IMR-90 (cell line): Measurements from ENCODE around the gene SPON1. TPM values are rescaled to one million over a fixed set of nuclear protein-coding genes. Genes with fewer than 3 reads are reported as not detected.

ENCODE experiments used
- ATAC-seq: fragments of 200-7000 bp; cut with Tn5 transposase; 2 replicates; pipeline ENCODE4 v1.9.1; 2020; ENCODE audit warnings: low read depth, mild to moderate bottlenecking, moderate library complexity
- BruUV-seq: library from RNA; stranded (reverse); fragments of 400-500 nt; replicated peaks from 2 replicates; lab custom pipeline; 2021; lab: Mats Ljungman, UMichigan
- CTCF ChIA-PET: fragments of 300-600 bp; formaldehyde crosslinking; extraction: SDS; loops from one replicate; lab custom pipeline; 2021; ENCODE audit warnings: antibody characterized with exemption; lab: Yijun Ruan, JAX
- POLR2A ChIA-PET: fragments of 300-600 bp; sonication (Branson Sonifier 250); formaldehyde crosslinking; loops from one replicate; lab custom pipeline; 2022; ENCODE audit warnings: antibody characterized with exemption; ENCODE audit not compliant: unreplicated experiment; lab: Charles Lee
- DNase-seq: peaks from one replicate; pipeline ENCODE4 v3.0.0; 2013
- H2AFZ ChIP-seq: replicated peaks from 2 replicates; pipeline ENCODE3; 2013; ENCODE audit warnings: low read length, mild to moderate bottlenecking; ENCODE audit not compliant: poor library complexity
- H2AK5ac ChIP-seq: 2 replicates; pipeline ENCODE4 v1.6.1; 2013; ENCODE audit warnings: low read depth, low read length, inconsistent platforms
- H2AK9ac ChIP-seq: replicated peaks from 2 replicates; pipeline ENCODE3; 2013; ENCODE audit warnings: mild to moderate bottlenecking, low read depth, low read length, moderate library complexity; ENCODE audit not compliant: poor library complexity
- H2BK120ac ChIP-seq: 2 replicates; pipeline ENCODE4 v1.6.1; 2013; ENCODE audit warnings: low read depth, low read length, inconsistent platforms
- H2BK15ac ChIP-seq: 3 replicates; pipeline ENCODE4 v1.6.1; 2013; ENCODE audit warnings: low read depth, low read length, inconsistent platforms
- H2BK20ac ChIP-seq: 2 replicates; pipeline ENCODE4 v1.6.1; 2013; ENCODE audit warnings: low read depth, mild to moderate bottlenecking, inconsistent platforms, low read length, moderate library complexity
- H2BK5ac ChIP-seq: 2 replicates; pipeline ENCODE4 v1.6.1; 2013; ENCODE audit warnings: mild to moderate bottlenecking, low read depth, low read length, inconsistent platforms; ENCODE audit not compliant: poor library complexity, severe bottlenecking
- H3K14ac ChIP-seq: replicated peaks from 2 replicates; pipeline ENCODE4 v1.6.1; 2013; ENCODE audit warnings: low read depth, low read length, inconsistent platforms
- H3K18ac ChIP-seq: 2 replicates; pipeline ENCODE4 v1.6.1; 2013; ENCODE audit warnings: low read depth, low read length, control low read depth
- H3K23ac ChIP-seq: 2 replicates; pipeline ENCODE4 v1.6.1; 2013; ENCODE audit warnings: low read depth, low read length, inconsistent platforms
- H3K27ac ChIP-seq: 2 replicates; pipeline ENCODE4 v1.5.1; 2013; ENCODE audit warnings: mild to moderate bottlenecking, control low read depth, low read length; ENCODE audit not compliant: insufficient read depth
- H3K27me3 ChIP-seq: 2 replicates; pipeline ENCODE4 v1.6.1; 2013; ENCODE audit warnings: low read length; ENCODE audit not compliant: control insufficient read depth, insufficient read depth
- H3K36me3 ChIP-seq: 2 replicates; pipeline ENCODE4 v1.6.1; 2013; ENCODE audit warnings: low read length, mixed read lengths; ENCODE audit not compliant: control insufficient read depth, insufficient read depth
- H3K4ac ChIP-seq: 2 replicates; pipeline ENCODE4 v1.6.1; 2013; ENCODE audit warnings: low read depth, low read length, inconsistent platforms
- H3K4me1 ChIP-seq: 2 replicates; pipeline ENCODE4 v1.6.1; 2013; ENCODE audit warnings: low read length, mixed read lengths; ENCODE audit not compliant: control insufficient read depth, insufficient read depth
- H3K4me2 ChIP-seq: 2 replicates; pipeline ENCODE4 v1.6.1; 2013; ENCODE audit warnings: low read depth, mild to moderate bottlenecking, control low read depth, low read length, moderate library complexity
- H3K4me3 ChIP-seq: 2 replicates; pipeline ENCODE4 v1.5.1; 2013; ENCODE audit warnings: low read depth, mild to moderate bottlenecking, control low read depth, low read length, moderate library complexity; ENCODE audit not compliant: insufficient read depth
- H3K56ac ChIP-seq: 2 replicates; pipeline ENCODE4 v1.6.1; 2013; ENCODE audit warnings: low read length, inconsistent platforms; ENCODE audit not compliant: insufficient read depth; ENCODE audit errors: extremely low read depth
- H3K79me1 ChIP-seq, 2 experiments: 2 replicates each; pipeline ENCODE4 v1.6.1; 2013; ENCODE audit warnings: low read length in 2 of 2, inconsistent platforms in 1 of 2, low read depth in 1 of 2
- H3K9ac ChIP-seq: 2 replicates; pipeline ENCODE4 v1.6.1; 2013; ENCODE audit warnings: low read depth, low read length, control low read depth
- H3K9me1 ChIP-seq: 2 replicates; pipeline ENCODE4 v1.6.1; 2013; ENCODE audit warnings: low read length, inconsistent platforms; ENCODE audit not compliant: insufficient read depth
- H3K9me3 ChIP-seq: 2 replicates; pipeline ENCODE4 v1.6.1; 2013; ENCODE audit warnings: low read length; ENCODE audit not compliant: control insufficient read depth, insufficient read depth
- H4K20me1 ChIP-seq: 2 replicates; pipeline ENCODE4 v1.6.1; 2013; ENCODE audit warnings: low read length, inconsistent platforms; ENCODE audit not compliant: insufficient read depth
- H4K5ac ChIP-seq: 2 replicates; pipeline ENCODE4 v1.6.1; 2013; ENCODE audit warnings: mild to moderate bottlenecking, low read depth, low read length, control low read depth
- H4K8ac ChIP-seq, 2 experiments: 2 replicates each; pipeline ENCODE4 v1.6.1; 2013; ENCODE audit warnings: low read depth in 2 of 2, low read length in 2 of 2, control low read depth in 1 of 2, inconsistent platforms in 1 of 2
- H4K91ac ChIP-seq: 2 replicates; pipeline ENCODE4 v1.6.1; 2013; ENCODE audit warnings: low read depth, low read length, inconsistent platforms; ENCODE audit not compliant: insufficient read depth
- BHLHE40 ChIP-seq: fragments of 150-350 bp; IDR thresholded peaks from 2 replicates; pipeline ENCODE4 v1.6.1; 2016; ENCODE audit warnings: mild to moderate bottlenecking, low read depth, low read length
- CEBPB ChIP-seq: IDR thresholded peaks from 2 replicates; pipeline ENCODE4 v1.6.1; 2012; ENCODE audit warnings: low read depth, low read length, improper control_type of control experiment
- CHD1 ChIP-seq: IDR thresholded peaks from 2 replicates; pipeline ENCODE4 v1.6.1; 2012; ENCODE audit warnings: low read depth, low read length, improper control_type of control experiment
- FOS ChIP-seq: fragments of 150-350 bp; IDR thresholded peaks from 2 replicates; pipeline ENCODE4 v1.6.1; 2016; ENCODE audit warnings: low read depth, low read length
- MAFK ChIP-seq: IDR thresholded peaks from 2 replicates; pipeline ENCODE4 v1.6.1; 2012; ENCODE audit warnings: low read depth, low read length, improper control_type of control experiment
- MAZ ChIP-seq: IDR thresholded peaks from 2 replicates; pipeline ENCODE4 v1.6.1; 2012; ENCODE audit warnings: low read depth, mild to moderate bottlenecking, low read length, improper control_type of control experiment, moderate library complexity, borderline replicate concordance
- MXI1 ChIP-seq: IDR thresholded peaks from 2 replicates; pipeline ENCODE4 v1.6.1; 2012; ENCODE audit warnings: low read depth, mild to moderate bottlenecking, low read length, moderate library complexity, borderline replicate concordance
- NFE2L2 ChIP-seq: fragments of 150-350 bp; IDR thresholded peaks from 2 replicates; pipeline ENCODE4 v1.6.1; 2016; ENCODE audit warnings: low read depth, mild to moderate bottlenecking, low read length
- POLR2A ChIP-seq: IDR thresholded peaks from 2 replicates; pipeline ENCODE4 v1.6.1; 2012; ENCODE audit warnings: mild to moderate bottlenecking, low read depth, low read length
- RAD21 ChIP-seq: IDR thresholded peaks from 2 replicates; pipeline ENCODE4 v1.6.1; 2012; ENCODE audit warnings: low read length, improper control_type of control experiment
- RCOR1 ChIP-seq: IDR thresholded peaks from 2 replicates; pipeline ENCODE4 v1.6.1; 2012; ENCODE audit warnings: mild to moderate bottlenecking, low read length, improper control_type of control experiment; ENCODE audit not compliant: insufficient replicate concordance
- WGBS, 2 experiments: methylation state at CpG; one replicate each; pipeline versions ENCODE4 v1.1.5 to v1.1.7; 2013; ENCODE audit warnings: missing lambda C conversion rate in 2 of 2; ENCODE audit not compliant: insufficient read length in 1 of 2; ENCODE audit errors: extremely low coverage in 2 of 2; 5-methylcytosine and 5-hydroxymethylcytosine counted together
- dilution Hi-C: fragments of 300-500 bp; cut with HindIII; formaldehyde crosslinking; loops from one replicate; pipeline ENCODE4 v1.14.3; 2018; ENCODE audit warnings: low sequenced_read_pairs; ENCODE audit not compliant: unreplicated experiment
- in situ Hi-C: fragments of 300-500 bp; cut with MboI; formaldehyde crosslinking; loops from 3 replicates; pipeline ENCODE4 v1.14.3; 2019; ENCODE audit warnings: low sequenced_read_pairs, inconsistent platforms, mixed read lengths
- intact Hi-C: fragments of 100-400 bp; cut with micrococcal nuclease; formaldehyde crosslinking; loops from 2 replicates; pipeline ENCODE4 v1.10.0; 2022
- polyA plus RNA-seq, 3 experiments: library from polyadenylated mRNA; depleted of rRNA; stranded (reverse); fragments of >200 nt; gene quantifications; 2 replicates each; pipeline ENCODE4 v1.2.3, GENCODE V29; 2012; ENCODE audit warnings: low replicate concordance in 1 of 3
- total RNA-seq: library from RNA; depleted of rRNA; stranded (reverse); fragments of >200 nt; gene quantifications from 2 replicates; pipeline ENCODE4 v1.2.3, GENCODE V29; 2012
- TF ChIP-seq, protein P1 (sequence below): fragments of 150-350 bp; IDR thresholded peaks from 2 replicates; pipeline ENCODE4 v1.6.1; 2016; ENCODE audit warnings: low read depth, mild to moderate bottlenecking, low read length, moderate library complexity, borderline replicate concordance
- TF ChIP-seq, protein P2 (sequence below): fragments of 150-350 bp; IDR thresholded peaks from 2 replicates; pipeline ENCODE4 v1.6.1; 2017; ENCODE audit warnings: mild to moderate bottlenecking, antibody characterized with exemption, low read length, low read depth

Gene SPON1
- total and polyA plus RNA-seq, 2 of the 4 experiments (the other 2 are of a cell fraction), result 0.62 to 0.72 TPM

DNA sequence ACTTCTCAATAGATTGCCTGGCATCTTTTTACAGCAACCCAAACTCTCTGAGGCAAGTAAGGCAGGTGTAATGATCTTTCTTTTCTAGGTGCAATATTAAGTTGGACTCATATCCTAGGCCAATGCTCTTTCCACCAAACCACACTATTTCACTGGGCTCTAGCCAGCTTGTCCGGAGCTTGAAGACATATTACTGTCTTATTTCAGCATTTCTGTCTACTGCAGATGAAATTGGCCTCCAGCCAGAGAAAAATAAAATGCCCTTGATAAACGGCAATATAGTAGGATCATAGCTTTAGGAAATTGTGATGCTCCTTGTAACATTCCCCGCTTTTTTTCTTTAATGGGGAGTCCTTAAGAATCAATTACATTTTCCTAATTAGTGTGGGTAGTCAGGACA is 48.1 kb downstream of the SPON1 start:
- DNase-seq, result no peak
- Histone ChIP-seq H2AFZ (no peak overlapping the region), H4K8ac (no peak overlapping the region), H2BK15ac (no peak overlapping the region), H4K20me1 (no peaks in the 10 kb centered on the region), H3K36me3 (no peaks in the 10 kb centered on the region), H3K14ac (no peak overlapping the region), H4K5ac (no peak overlapping the region), H2AK9ac (no peak overlapping the region), H2BK120ac (no peak overlapping the region), H3K56ac (no peak overlapping the region), H3K9me3 (no peaks in the 10 kb centered on the region), H4K91ac (no peak overlapping the region), H3K4me1 (peaks cover 4% of the 10 kb centered on the region; the same call in 1 of the 2 replicates), H3K4me3 (no peak overlapping the region), H2BK5ac (no peak overlapping the region), H2BK20ac (no peak overlapping the region), H3K4ac (no peak overlapping the region), H3K27me3 (peaks cover 2% of the 10 kb centered on the region), H3K27ac (no peak overlapping the region), H3K79me1 (no peaks in the 10 kb centered on the region), H2AK5ac (no peak overlapping the region), H3K18ac (no peak overlapping the region), H3K4me2 (no peak overlapping the region), H3K9ac (no peak overlapping the region), H3K9me1 (peaks cover 5% of the 10 kb centered on the region; the same call in 1 of the 2 replicates), H3K23ac (no peak overlapping the region)
- dilution Hi-C loops, result no loop called here
- in situ Hi-C loops, result no loop called here
- no peak for ATAC-seq
- no TSS peak for BruUV-seq
- intact Hi-C loops, result no loop called here
- WGBS, 2 experiments, result no CpG with 5 or more reads among the region's 3 CpGs
- CTCF ChIA-PET, result no interaction called here
- POLR2A ChIA-PET, result no interaction called here
- TF ChIP-seq, protein P1, sequence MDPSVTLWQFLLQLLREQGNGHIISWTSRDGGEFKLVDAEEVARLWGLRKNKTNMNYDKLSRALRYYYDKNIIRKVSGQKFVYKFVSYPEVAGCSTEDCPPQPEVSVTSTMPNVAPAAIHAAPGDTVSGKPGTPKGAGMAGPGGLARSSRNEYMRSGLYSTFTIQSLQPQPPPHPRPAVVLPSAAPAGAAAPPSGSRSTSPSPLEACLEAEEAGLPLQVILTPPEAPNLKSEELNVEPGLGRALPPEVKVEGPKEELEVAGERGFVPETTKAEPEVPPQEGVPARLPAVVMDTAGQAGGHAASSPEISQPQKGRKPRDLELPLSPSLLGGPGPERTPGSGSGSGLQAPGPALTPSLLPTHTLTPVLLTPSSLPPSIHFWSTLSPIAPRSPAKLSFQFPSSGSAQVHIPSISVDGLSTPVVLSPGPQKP, result no peak
- TF ChIP-seq RAD21 (no peak), MAFK (no peak), CHD1 (no peak), RCOR1 (no peak), BHLHE40 (no peak), MAZ (no peak), POLR2A (no peak), NFE2L2 (no peak), FOS (no peak), MXI1 (no peak), CEBPB (no peak)
- TF ChIP-seq, protein P2, sequence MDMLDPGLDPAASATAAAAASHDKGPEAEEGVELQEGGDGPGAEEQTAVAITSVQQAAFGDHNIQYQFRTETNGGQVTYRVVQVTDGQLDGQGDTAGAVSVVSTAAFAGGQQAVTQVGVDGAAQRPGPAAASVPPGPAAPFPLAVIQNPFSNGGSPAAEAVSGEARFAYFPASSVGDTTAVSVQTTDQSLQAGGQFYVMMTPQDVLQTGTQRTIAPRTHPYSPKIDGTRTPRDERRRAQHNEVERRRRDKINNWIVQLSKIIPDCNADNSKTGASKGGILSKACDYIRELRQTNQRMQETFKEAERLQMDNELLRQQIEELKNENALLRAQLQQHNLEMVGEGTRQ, result no peak
